ENCODE data around the gene MSI2.

MSI2 gene

GRCh38 chr17:57551321-57552079 lies 295.2 kb downstream of the MSI2 start:
- Histone ChIP-seq H3K27ac (ENCODE audit: low read depth, low read length, poor library complexity, severe bottlenecking) (peak overlapping the region; percentile 99), H3K27me3 (ENCODE audit: insufficient read depth, low read length) (no peaks in the 10 kb centered on the region), H3K4me1 (ENCODE audit: insufficient read depth, low read length, severe bottlenecking) (peaks cover 97% of the 10 kb centered on the region), H3K36me3 (ENCODE audit: insufficient read depth, low read length) (peaks cover 19% of the 10 kb centered on the region; the same call in 1 of the 2 replicates), H4K20me1 (ENCODE audit: insufficient read depth, low read length) (no peaks in the 10 kb centered on the region), H3K9me2 (ENCODE audit: low read depth, low read length) (no peaks in the 10 kb centered on the region), H3F3A (ENCODE audit: insufficient read depth, low read length) (no peaks in the 10 kb centered on the region), H2AFZ (ENCODE audit: low read length) (no peak overlapping the region), H3K4me2 (ENCODE audit: low read length) (peak overlapping the region; percentile 96), H3K4me3 (ENCODE audit: low read depth, low read length, poor library complexity, severe bottlenecking) (peak overlapping the region; percentile 85), H3K9ac (ENCODE audit: low read length) (peak overlapping the region; percentile 99), H3K79me2 (ENCODE audit: insufficient read depth, low read length) (peaks cover 20% of the 10 kb centered on the region), H3K9me3 (ENCODE audit: low read length) (no peaks in the 10 kb centered on the region)
- no peak for TF ChIP-seq EZH2 (IDR thresholded peaks at IDR 0.05; ENCODE audit: borderline replicate concordance, low read length)

GRCh38 chr17:57552114-57552624 lies 295.8 kb downstream of the MSI2 start:
- Histone ChIP-seq H3K4me3 (ENCODE audit: low read depth, low read length, poor library complexity, severe bottlenecking) (peak overlapping the region; percentile 85), H3K4me2 (ENCODE audit: low read length) (peak overlapping the region; percentile 96), H3K9ac (ENCODE audit: low read length) (peak overlapping the region; percentile 86), H4K20me1 (ENCODE audit: insufficient read depth, low read length) (no peaks in the 10 kb centered on the region), H3K4me1 (ENCODE audit: insufficient read depth, low read length, severe bottlenecking) (peaks cover 97% of the 10 kb centered on the region), H2AFZ (ENCODE audit: low read length) (no peak overlapping the region), H3K27me3 (ENCODE audit: insufficient read depth, low read length) (no peaks in the 10 kb centered on the region), H3K27ac (ENCODE audit: low read depth, low read length, poor library complexity, severe bottlenecking) (peak overlapping the region; percentile 99), H3K36me3 (ENCODE audit: insufficient read depth, low read length) (peaks cover 23% of the 10 kb centered on the region; the same call in 1 of the 2 replicates), H3F3A (ENCODE audit: insufficient read depth, low read length) (no peaks in the 10 kb centered on the region), H3K9me2 (ENCODE audit: low read depth, low read length) (no peaks in the 10 kb centered on the region), H3K9me3 (ENCODE audit: low read length) (no peaks in the 10 kb centered on the region), H3K79me2 (ENCODE audit: insufficient read depth, low read length) (peaks cover 20% of the 10 kb centered on the region)
- TF ChIP-seq CTCF (IDR thresholded peaks at IDR 0.05; ENCODE audit: low read length) (peak; percentile 91), EZH2 (IDR thresholded peaks at IDR 0.05; ENCODE audit: borderline replicate concordance, low read length) (no peak)

- H3K9me3 ChIP-seq (ENCODE audit: low read length), result no peaks in the 10 kb centered on the region
- no peaks in the 10 kb centered on the region for H3K9me2 ChIP-seq (ENCODE audit: low read depth, low read length)
- H3K4me2 ChIP-seq (ENCODE audit: low read length), result peak overlapping the region; percentile 96
- H3K79me2 ChIP-seq (ENCODE audit: insufficient read depth, low read length), result peaks cover 20% of the 10 kb centered on the region
- H3K9ac ChIP-seq (ENCODE audit: low read length), result peak overlapping the region; percentile 86
- TF ChIP-seq EZH2 (IDR thresholded peaks at IDR 0.05; ENCODE audit: borderline replicate concordance, low read length) (no peak), CTCF (IDR thresholded peaks at IDR 0.05; ENCODE audit: low read length) (no peak)
- peaks cover 28% of the 10 kb centered on the region; the same call in 1 of the 2 replicates for H3K36me3 ChIP-seq (ENCODE audit: insufficient read depth, low read length)
- no peaks in the 10 kb centered on the region for H3K27me3 ChIP-seq (ENCODE audit: insufficient read depth, low read length)
- H3F3A ChIP-seq (ENCODE audit: insufficient read depth, low read length), result no peaks in the 10 kb centered on the region
- H3K4me1 ChIP-seq (ENCODE audit: insufficient read depth, low read length, severe bottlenecking), result peaks cover 97% of the 10 kb centered on the region
- no peak overlapping the region for H2AFZ ChIP-seq (ENCODE audit: low read length)
- H3K27ac ChIP-seq (ENCODE audit: low read depth, low read length, poor library complexity, severe bottlenecking), result peak overlapping the region; percentile 99
- peak overlapping the region; percentile 85 for H3K4me3 ChIP-seq (ENCODE audit: low read depth, low read length, poor library complexity, severe bottlenecking)
- H4K20me1 ChIP-seq (ENCODE audit: insufficient read depth, low read length), result no peaks in the 10 kb centered on the region
Observed at GRCh38 chr17:57553526-57553925, 297.2 kb downstream of the MSI2 start.
